T-cell (primary cell): ENCODE results near the gene SRGAP1. TPM values are rescaled to one million over a fixed set of nuclear protein-coding genes. Genes with fewer than 3 reads are reported as not detected.

ENCODE experiments used
- ATAC-seq, 4 experiments: fragments of 200-7000 bp in 3 of 4; fragments of 150-1000 bp in 1 of 4; cut with Tn5 transposase; replicated peaks in 1 of 4; 1 replicate in 3 of 4; 2 replicates in 1 of 4; pipeline ENCODE4 v1.10.0; 2021; ENCODE audit warnings: moderate library complexity in 3 of 4, mild to moderate bottlenecking in 2 of 4, moderate number of reproducible peaks in 1 of 4
- CTCF ChIA-PET, 2 donors: fragments of 300-600 bp; sonication (Branson Sonifier 250); formaldehyde crosslinking; loops; one replicate each; lab custom pipeline; 2022; ENCODE audit warnings: antibody characterized with exemption in 2 of 2; lab: Charles Lee
- POLR2A ChIA-PET, 2 donors: fragments of 300-600 bp; sonication (Branson Sonifier 250); formaldehyde crosslinking; loops; one replicate each; lab custom pipeline; 2022; ENCODE audit warnings: antibody characterized with exemption in 2 of 2; lab: Charles Lee
- DNase-seq, 35 experiments: peaks; one replicate each; pipeline versions ENCODE4 v3.0.0 to v3.0.0-alpha.2; 2013 to 2023
- H3K27ac ChIP-seq: one replicate; pipeline ENCODE4 v1.5.1; 2013; ENCODE audit warnings: low read length
- H3K27me3 ChIP-seq, 2 experiments: replicated peaks in 1 of 2; 1 replicate in 1 of 2; 2 replicates in 1 of 2; pipeline versions ENCODE4 v1.6.1 to v1.7.0; 2013; ENCODE audit warnings: low read length in 1 of 2, mixed read lengths in 1 of 2; ENCODE audit not compliant: control insufficient read depth in 2 of 2, insufficient read depth in 2 of 2; ENCODE audit errors: extremely low read depth in 1 of 2
- H3K36me3 ChIP-seq, 2 donors: 1 replicate in 1 of 2; 2 replicates in 1 of 2; pipeline versions ENCODE4 v1.6.1 to v1.7.0; 2013; ENCODE audit warnings: low read length in 1 of 2; ENCODE audit not compliant: control insufficient read depth in 2 of 2, insufficient read depth in 1 of 2; ENCODE audit errors: extremely low read depth in 1 of 2
- H3K4me1 ChIP-seq, 2 experiments: 1 replicate in 1 of 2; 2 replicates in 1 of 2; pipeline versions ENCODE4 v1.6.1 to v1.7.0; 2013; ENCODE audit warnings: low read length in 2 of 2, mixed read lengths in 1 of 2; ENCODE audit not compliant: insufficient read depth in 2 of 2, control insufficient read depth in 1 of 2; ENCODE audit errors: extremely low read depth in 1 of 2
- H3K4me3 ChIP-seq, 2 donors: 1 replicate in 1 of 2; 2 replicates in 1 of 2; pipeline versions ENCODE4 v1.5.1 to v1.7.0; 2013; ENCODE audit warnings: mild to moderate bottlenecking in 2 of 2, low read length in 1 of 2, moderate library complexity in 1 of 2; ENCODE audit not compliant: control insufficient read depth in 1 of 2; ENCODE audit errors: extremely low read depth in 1 of 2
- H3K9me3 ChIP-seq: 2 replicates; pipeline ENCODE4 v1.7.0; 2013
- H3K27ac Mint-ChIP-seq, 2 donors: one replicate each; pipeline ENCODE4 v1.8.0; 2020 to 2021; ENCODE audit warnings: mild to moderate bottlenecking in 2 of 2, mixed read lengths in 2 of 2
- H3K27me3 Mint-ChIP-seq, 2 donors: one replicate each; pipeline ENCODE4 v1.8.0; 2021 to 2022; ENCODE audit warnings: mixed read lengths in 2 of 2
- H3K36me3 Mint-ChIP-seq: one replicate; pipeline ENCODE4 v1.8.0; 2021; ENCODE audit warnings: mixed read lengths
- H3K4me1 Mint-ChIP-seq, 3 donors: one replicate each; pipeline ENCODE4 v1.8.0; 2020 to 2022; ENCODE audit warnings: mixed read lengths in 3 of 3, mild to moderate bottlenecking in 1 of 3
- H3K4me3 Mint-ChIP-seq, 3 donors: one replicate each; pipeline ENCODE4 v1.8.0; 2020 to 2022; ENCODE audit warnings: mild to moderate bottlenecking in 3 of 3, mixed read lengths in 3 of 3, moderate library complexity in 3 of 3
- H3K9me3 Mint-ChIP-seq, 3 donors: one replicate each; pipeline ENCODE4 v1.8.0; 2020 to 2022; ENCODE audit warnings: mixed read lengths in 3 of 3
- WGBS: methylation state at CpG from one replicate; pipeline ENCODE4 v1.1.5; 2013; ENCODE audit warnings: missing lambda C conversion rate; ENCODE audit not compliant: insufficient coverage; 5-methylcytosine and 5-hydroxymethylcytosine counted together
- total RNA-seq, 35 experiments: library from RNA in 6 of 35; stranded (reverse) in 6 of 35; fragments of 120-200 nt in 1 of 35; gene quantifications; one replicate each; pipeline versions ENCODE4 v1.2.1 to v1.2.4 and lab custom pipeline; 2013 to 2026

The SRGAP1 gene
- total RNA-seq, 5 donors from 2014 or later (not counting 1 experiment from before 2014, with no cell fraction given), result 0.07 to 0.38 (median 0.17) TPM; not detected in 1

GRCh38 chr12:63848450-63848849, 4.0 kb downstream of the SRGAP1 start:
- Histone ChIP-seq H3K9me3 (no peaks in the 10 kb centered on the region), H3K4me1 (peaks cover 0 to 8% of the 10 kb centered on the region in 2 experiments), H3K4me3 (no peak overlapping the region), H3K36me3 (no peaks in the 10 kb centered on the region), H3K27ac (no peak overlapping the region), H3K27me3 (peaks cover 2 to 14% of the 10 kb centered on the region in 2 experiments)
- H3K4me3 Mint-ChIP-seq, result no peak overlapping the region
- ATAC-seq (no peak), DNase-seq (no peak)
- H3K36me3 Mint-ChIP-seq, result no peaks in the 10 kb centered on the region
- POLR2A ChIA-PET, result no interaction called here
- H3K4me1 Mint-ChIP-seq, result peaks cover 6 to 7% (median 7%) of the 10 kb centered on the region in 3 donors
- WGBS, result no CpG with 5 or more reads among the region's 4 CpGs
- H3K27ac Mint-ChIP-seq, result no peak overlapping the region
- peaks cover 20 to 22% of the 10 kb centered on the region in 2 donors for H3K27me3 Mint-ChIP-seq
- CTCF ChIA-PET, result no interaction called here
- H3K9me3 Mint-ChIP-seq, result no peaks in the 10 kb centered on the region

- H3K27me3 ChIP-seq, result peaks cover 2 to 14% of the 10 kb centered on the region in 2 experiments
- WGBS, result 100% methylated on average over 1 of the region's 1 CpG
- DNase-seq (no peak), ATAC-seq (no peak)
- H3K27ac Mint-ChIP-seq, result no peak overlapping the region
- H3K9me3 ChIP-seq, result no peaks in the 10 kb centered on the region
- peaks cover 0 to 7% of the 10 kb centered on the region in 2 experiments for H3K4me1 ChIP-seq
- no peaks in the 10 kb centered on the region for H3K36me3 ChIP-seq
- peaks cover 20 to 22% of the 10 kb centered on the region in 2 donors for H3K27me3 Mint-ChIP-seq
- H3K4me3 ChIP-seq, result no peak overlapping the region
- peaks cover 6 to 7% (median 7%) of the 10 kb centered on the region in 3 donors for H3K4me1 Mint-ChIP-seq
- no peaks in the 10 kb centered on the region for H3K36me3 Mint-ChIP-seq
- H3K27ac ChIP-seq, result no peak overlapping the region
- POLR2A ChIA-PET, result no interaction called here
- CTCF ChIA-PET, result no interaction called here
- H3K9me3 Mint-ChIP-seq, result no peaks in the 10 kb centered on the region
- no peak overlapping the region for H3K4me3 Mint-ChIP-seq
These were observed 4.7 kb downstream of the SRGAP1 start for GRCh38 chr12:63849106-63849620.

GRCh38 chr12:63849641-63850040, 5.1 kb downstream of the SRGAP1 start:
- no peak overlapping the region for H3K27ac Mint-ChIP-seq
- H3K27me3 ChIP-seq, result peaks cover 2 to 10% of the 10 kb centered on the region in 2 experiments
- DNase-seq (no peak), ATAC-seq (no peak)
- H3K27ac ChIP-seq, result no peak overlapping the region
- H3K4me3 Mint-ChIP-seq, result no peak overlapping the region
- H3K4me1 Mint-ChIP-seq, result peaks cover 4 to 5% (median 5%) of the 10 kb centered on the region in 3 donors
- no peak overlapping the region for H3K4me3 ChIP-seq
- peaks cover 17 to 20% of the 10 kb centered on the region in 2 donors for H3K27me3 Mint-ChIP-seq
- WGBS, result no CpG with 5 or more reads among the region's 4 CpGs
- peaks cover 0 to 3% of the 10 kb centered on the region in 2 experiments for H3K4me1 ChIP-seq
- no peaks in the 10 kb centered on the region for H3K36me3 Mint-ChIP-seq
- H3K9me3 ChIP-seq, result no peaks in the 10 kb centered on the region
- no peaks in the 10 kb centered on the region for H3K36me3 ChIP-seq
- POLR2A ChIA-PET, result no interaction called here
- CTCF ChIA-PET, result no interaction called here
- no peaks in the 10 kb centered on the region for H3K9me3 Mint-ChIP-seq

DNA sequence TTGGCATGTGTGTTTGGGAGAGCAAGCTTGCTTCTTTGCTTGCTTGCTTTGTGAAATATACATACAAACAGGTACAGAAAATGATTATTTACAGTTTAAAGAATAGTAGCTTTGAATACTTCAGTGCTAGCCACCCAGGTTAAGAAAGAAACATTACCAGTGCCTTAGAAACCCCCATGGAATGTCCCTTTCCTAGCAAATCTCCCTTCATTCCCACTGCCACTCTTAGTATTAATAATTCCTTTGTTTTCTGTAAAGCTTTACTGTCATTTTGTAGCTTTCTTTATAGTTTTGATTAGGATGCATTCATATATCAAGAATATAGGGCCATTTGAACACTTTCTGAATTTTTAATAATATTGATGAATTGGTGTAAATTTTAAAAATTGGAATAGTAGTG, 9.5 kb downstream of the SRGAP1 start:
- Histone ChIP-seq H3K4me1 (no peaks in the 10 kb centered on the region), H3K27ac (no peak overlapping the region), H3K36me3 (no peaks in the 10 kb centered on the region), H3K4me3 (no peak overlapping the region), H3K9me3 (no peaks in the 10 kb centered on the region), H3K27me3 (peaks cover 0 to 3% of the 10 kb centered on the region in 2 experiments)
- Mint-ChIP-seq H3K36me3 (no peaks in the 10 kb centered on the region), H3K9me3 (no peaks in the 10 kb centered on the region), H3K27ac (no peak overlapping the region), H3K4me1 (no peaks in the 10 kb centered on the region), H3K27me3 (peaks cover 2 to 6% of the 10 kb centered on the region in 2 donors), H3K4me3 (no peak overlapping the region)
- no peak for ATAC-seq
- no peak for DNase-seq
- ChIA-PET CTCF (no interaction called here), POLR2A (interaction anchor here in 1 of 2 donors (0.6 kb wide), 1 partner anchor 39 kb away, joined by 4 read pairs; no protein-coding TSS in a partner anchor)

- ChIA-PET CTCF (interaction anchor here in 1 of 2 donors (0.7 kb wide), 1 partner anchor 503 kb away, joined by 5 read pairs; no protein-coding TSS in a partner anchor), POLR2A (no interaction called here)
- ATAC-seq, result no peak
- DNase-seq, result no peak
- no peak overlapping the region for H3K27ac ChIP-seq
- H3K4me1 ChIP-seq, result no peaks in the 10 kb centered on the region
- no peaks in the 10 kb centered on the region for H3K9me3 Mint-ChIP-seq
- no peak overlapping the region for H3K27ac Mint-ChIP-seq
- peaks cover 2 to 6% of the 10 kb centered on the region in 2 donors for H3K27me3 Mint-ChIP-seq
- no peaks in the 10 kb centered on the region for H3K9me3 ChIP-seq
- WGBS, result 92% methylated on average over 2 of the region's 3 CpGs
- no peaks in the 10 kb centered on the region for H3K36me3 Mint-ChIP-seq
- no peak overlapping the region for H3K4me3 Mint-ChIP-seq
- no peaks in the 10 kb centered on the region for H3K36me3 ChIP-seq
- peaks cover 0 to 9% of the 10 kb centered on the region in 2 experiments for H3K27me3 ChIP-seq
- H3K4me3 ChIP-seq, result no peak overlapping the region
- H3K4me1 Mint-ChIP-seq, result no peaks in the 10 kb centered on the region
These were observed 10.8 kb downstream of the SRGAP1 start for GRCh38 chr12:63855299-63855698.

DNA sequence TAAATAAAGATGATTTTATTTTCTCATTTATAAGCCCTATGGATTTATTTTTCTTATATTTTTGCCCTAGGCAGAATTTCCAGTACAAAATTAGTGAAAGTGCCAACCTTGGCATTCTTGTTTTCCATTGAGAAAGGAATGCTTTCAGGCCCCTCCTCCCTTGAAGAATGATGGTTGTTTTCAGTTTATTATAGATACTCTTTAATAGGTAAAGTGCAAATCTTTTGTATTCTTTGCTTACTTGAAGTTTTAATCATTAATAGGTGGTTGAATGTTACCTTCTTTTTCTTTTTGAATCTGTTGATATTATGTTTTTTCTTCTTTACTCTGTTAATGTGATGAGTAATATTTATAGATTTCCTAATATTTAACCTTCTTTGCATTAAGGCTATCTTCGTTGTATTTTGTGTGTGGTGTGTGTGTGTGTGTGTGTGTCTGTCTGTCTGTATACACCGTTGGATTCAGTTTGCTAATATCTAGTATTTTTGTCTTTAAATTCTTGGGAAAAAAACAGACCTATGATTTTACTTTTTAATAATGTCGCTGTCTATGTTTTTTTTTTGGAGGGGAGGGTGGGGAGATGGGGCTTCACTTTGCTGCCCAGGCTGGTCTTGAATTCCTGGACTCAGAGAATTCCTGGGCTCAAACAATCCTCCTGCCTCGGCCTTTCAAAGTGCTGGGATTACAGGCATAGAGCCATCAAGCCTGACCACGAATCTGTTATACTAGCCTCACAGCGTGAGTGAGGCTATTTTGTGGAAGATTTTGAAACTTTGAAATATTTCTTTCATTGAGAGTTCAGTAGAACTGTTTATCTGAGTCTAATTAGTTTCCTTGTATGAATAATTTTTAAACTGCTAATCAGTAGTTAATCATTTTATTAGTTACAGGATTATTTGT, 13.5 kb downstream of the SRGAP1 start:
- H3K27me3 Mint-ChIP-seq, result peaks cover 2 to 11% of the 10 kb centered on the region in 2 donors
- no CpG with 5 or more reads among the region's 6 CpGs for WGBS
- POLR2A ChIA-PET, result no interaction called here

More for the DNA sequence above, 13.5 kb downstream of the SRGAP1 start:
- H3K4me1 Mint-ChIP-seq, result no peaks in the 10 kb centered on the region
- peaks cover 0 to 9% of the 10 kb centered on the region in 2 experiments for H3K27me3 ChIP-seq
- no peak overlapping the region for H3K4me3 Mint-ChIP-seq
- H3K4me3 ChIP-seq, result no peak overlapping the region
- H3K9me3 Mint-ChIP-seq, result no peaks in the 10 kb centered on the region
- no peaks in the 10 kb centered on the region for H3K4me1 ChIP-seq
- DNase-seq, result no peak
- ATAC-seq, result no peak
- H3K27ac Mint-ChIP-seq, result no peak overlapping the region
- CTCF ChIA-PET, result no interaction called here
- no peak overlapping the region for H3K27ac ChIP-seq
- H3K36me3 ChIP-seq, result no peaks in the 10 kb centered on the region
- H3K9me3 ChIP-seq, result no peaks in the 10 kb centered on the region
- no peaks in the 10 kb centered on the region for H3K36me3 Mint-ChIP-seq
